GM23338 (cell line): ENCODE data around the gene COTL1. TPM values are rescaled to one million over a fixed set of nuclear protein-coding genes. Genes with fewer than 3 reads are reported as not detected.
A peak's percentile ranks its signal among the peaks of the same experiment; 100 is the strongest.

Experiments used
- ATAC-seq: fragments of 200-7000 bp; cut with Tn5 transposase; 3 replicates; pipeline ENCODE4 v1.9.1; 2020
- DNase-seq: peaks from one replicate; pipeline ENCODE4 v3.0.0-alpha.2; 2015; ENCODE audit warnings: low spot score
- H2AFZ ChIP-seq: fragments of 200-600 bp; sonication (generic); 2 replicates; pipeline ENCODE4 v1.8.0; 2016; ENCODE audit warnings: antibody characterized with exemption, mild to moderate bottlenecking, moderate library complexity
- H3F3A ChIP-seq: fragments of 200-600 bp; sonication (generic); replicated peaks from 2 replicates; pipeline ENCODE4 v1.8.0; 2017; ENCODE audit warnings: antibody characterized with exemption, mixed run types, low read depth
- H3K27ac ChIP-seq: fragments of 200-600 bp; sonication (generic); 2 replicates; pipeline ENCODE4 v1.6.1; 2016; ENCODE audit warnings: low read depth
- H3K27me3 ChIP-seq: fragments of 200-600 bp; sonication (generic); 2 replicates; pipeline ENCODE4 v1.8.0; 2016; ENCODE audit warnings: mild to moderate bottlenecking, mixed run types, moderate library complexity; ENCODE audit not compliant: insufficient read depth
- H3K36me3 ChIP-seq: fragments of 200-600 bp; sonication (generic); 2 replicates; pipeline ENCODE4 v1.8.0; 2016; ENCODE audit warnings: mild to moderate bottlenecking; ENCODE audit not compliant: insufficient read depth
- H3K4me1 ChIP-seq: fragments of 200-600 bp; sonication (generic); 2 replicates; pipeline ENCODE4 v1.8.0; 2016; ENCODE audit warnings: mild to moderate bottlenecking, moderate library complexity; ENCODE audit not compliant: insufficient read depth
- H3K4me2 ChIP-seq: fragments of 200-600 bp; sonication (generic); 2 replicates; pipeline ENCODE4 v1.7.1; 2017; ENCODE audit warnings: mixed run types
- H3K4me3 ChIP-seq: fragments of 200-600 bp; sonication (generic); 2 replicates; pipeline ENCODE4 v1.6.1; 2016; ENCODE audit warnings: mixed run types
- H3K79me2 ChIP-seq: fragments of 200-600 bp; sonication (generic); replicated peaks from 2 replicates; pipeline ENCODE4 v1.8.0; 2017; ENCODE audit warnings: mild to moderate bottlenecking; ENCODE audit not compliant: insufficient read depth
- H3K9me2 ChIP-seq: fragments of 200-600 bp; sonication (generic); 2 replicates; pipeline ENCODE4 v1.8.0; 2017; ENCODE audit not compliant: insufficient read depth
- H4K20me1 ChIP-seq: fragments of 200-600 bp; sonication (generic); replicated peaks from 2 replicates; pipeline ENCODE4 v1.8.0; 2017; ENCODE audit warnings: mild to moderate bottlenecking; ENCODE audit not compliant: insufficient read depth
- H3K27ac Mint-ChIP-seq: 2 replicates; pipeline ENCODE4 v1.8.0; 2020; ENCODE audit warnings: inconsistent platforms, mild to moderate bottlenecking, moderate library complexity, mixed read lengths
- H3K27me3 Mint-ChIP-seq: 3 replicates; pipeline ENCODE4 v1.8.0; 2022; ENCODE audit warnings: low read depth, mild to moderate bottlenecking, moderate library complexity, mixed read lengths, inconsistent platforms; ENCODE audit not compliant: insufficient read depth, poor library complexity
- H3K36me3 Mint-ChIP-seq: 3 replicates; pipeline ENCODE4 v1.8.0; 2021; ENCODE audit warnings: low read depth, mild to moderate bottlenecking, inconsistent platforms, moderate library complexity, mixed read lengths
- H3K4me1 Mint-ChIP-seq: 3 replicates; pipeline ENCODE4 v1.8.0; 2020; ENCODE audit warnings: mild to moderate bottlenecking, inconsistent platforms, mixed read lengths
- H3K4me3 Mint-ChIP-seq: 3 replicates; pipeline ENCODE4 v1.8.0; 2021; ENCODE audit warnings: moderate library complexity, mild to moderate bottlenecking, inconsistent platforms, mixed read lengths
- H3K9me3 Mint-ChIP-seq: 3 replicates; pipeline ENCODE4 v1.8.0; 2020; ENCODE audit warnings: moderate library complexity, mild to moderate bottlenecking, inconsistent platforms, mixed read lengths
- CREB1 ChIP-seq: fragments of 250-450 bp; sonication (Bioruptor Pico); IDR thresholded peaks from 2 replicates; pipeline ENCODE4 v1.5.0; 2020; ENCODE audit warnings: low read depth, mild to moderate bottlenecking, moderate library complexity
- EZH2 ChIP-seq: fragments of 200-600 bp; sonication (generic); IDR thresholded peaks from one replicate; pipeline ENCODE4 v1.8.0; 2017; ENCODE audit warnings: antibody characterized with exemption, mild to moderate bottlenecking, low read depth; ENCODE audit not compliant: unreplicated experiment
- EZH2phosphoT487 ChIP-seq: fragments of 200-600 bp; sonication (generic); IDR thresholded peaks from one replicate; pipeline ENCODE4 v1.8.1; 2018; ENCODE audit warnings: antibody characterized with exemption; ENCODE audit not compliant: unreplicated experiment
- JUNB ChIP-seq: IDR thresholded peaks from one replicate; pipeline ENCODE4 v1.6.1; 2016; ENCODE audit warnings: antibody characterized with exemption; ENCODE audit not compliant: unreplicated experiment
- NANOG ChIP-seq: IDR thresholded peaks from 2 replicates; pipeline ENCODE4 v1.6.1; 2016; ENCODE audit warnings: antibody characterized with exemption, borderline replicate concordance
- POLR2AphosphoS5 ChIP-seq: IDR thresholded peaks from 2 replicates; pipeline ENCODE4 v1.6.1; 2016; ENCODE audit warnings: antibody characterized with exemption, low read depth
- ZNF114 ChIP-seq: fragments of 250-450 bp; sonication (Bioruptor Pico); IDR thresholded peaks from 2 replicates; pipeline ENCODE4 v1.5.0; 2020; ENCODE audit warnings: mild to moderate bottlenecking, moderate library complexity
- ZNF331 ChIP-seq: fragments of 250-450 bp; sonication (Bioruptor Pico); IDR thresholded peaks from 2 replicates; pipeline ENCODE4 v1.5.0; 2020; ENCODE audit warnings: low read depth, mild to moderate bottlenecking, moderate library complexity
- polyA plus RNA-seq: library from polyadenylated mRNA; unstranded; fragments of >200 nt; fragmentation: Nextera tagmentation; extraction: Ambion mirVana; gene quantifications from 2 replicates; pipeline ENCODE4 v1.2.1, GENCODE V29; 2016
- total RNA-seq: library from RNA; depleted of rRNA; stranded (reverse); fragments of >200 nt; shearing (Covaris generic); gene quantifications from 2 replicates; pipeline ENCODE4 v1.2.3, GENCODE V29; 2014
- TF ChIP-seq, protein P1 (sequence below): IDR thresholded peaks from 2 replicates; pipeline ENCODE4 v1.6.1; 2016; ENCODE audit warnings: antibody characterized with exemption
- TF ChIP-seq, protein P2 (sequence below): IDR thresholded peaks from one replicate; pipeline ENCODE4 v1.6.1; 2018; ENCODE audit warnings: antibody characterized with exemption; ENCODE audit not compliant: unreplicated experiment
- TF ChIP-seq, protein P3 (sequence below), 2 experiments: fragments of 200-600 bp in 1 of 2; sonication (generic) in 1 of 2; conservative IDR thresholded peaks; 2 replicates each; pipeline versions ENCODE4 v1.5.1 to v1.6.1; 2016 to 2017; ENCODE audit warnings: antibody characterized with exemption in 2 of 2, low read depth in 2 of 2, mild to moderate bottlenecking in 2 of 2, moderate library complexity in 1 of 2

Gene COTL1
- total and polyA plus RNA-seq, 2 experiments from 2014 or later = 117 to 166 TPM

DNA sequence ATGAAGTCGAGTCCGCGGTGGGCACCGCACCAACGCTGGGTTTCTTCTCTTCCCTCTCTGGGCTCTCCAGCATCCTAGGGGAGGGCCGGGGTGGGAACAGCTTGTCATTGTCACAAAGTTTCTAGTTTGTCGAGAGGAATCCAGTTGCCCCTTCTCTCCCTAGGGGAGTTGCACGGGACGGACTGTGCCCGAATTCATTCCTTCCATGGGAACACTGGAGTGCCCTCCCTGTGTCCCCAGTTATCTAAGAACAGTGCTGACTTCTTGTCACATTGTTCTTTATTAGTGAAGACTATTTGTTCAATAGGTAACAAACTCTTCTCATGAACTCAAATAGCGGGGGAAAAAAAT, 31.6 kb upstream of the COTL1 start (continued):
- TF ChIP-seq ZNF331 = no peak
- TF ChIP-seq, protein P1, sequence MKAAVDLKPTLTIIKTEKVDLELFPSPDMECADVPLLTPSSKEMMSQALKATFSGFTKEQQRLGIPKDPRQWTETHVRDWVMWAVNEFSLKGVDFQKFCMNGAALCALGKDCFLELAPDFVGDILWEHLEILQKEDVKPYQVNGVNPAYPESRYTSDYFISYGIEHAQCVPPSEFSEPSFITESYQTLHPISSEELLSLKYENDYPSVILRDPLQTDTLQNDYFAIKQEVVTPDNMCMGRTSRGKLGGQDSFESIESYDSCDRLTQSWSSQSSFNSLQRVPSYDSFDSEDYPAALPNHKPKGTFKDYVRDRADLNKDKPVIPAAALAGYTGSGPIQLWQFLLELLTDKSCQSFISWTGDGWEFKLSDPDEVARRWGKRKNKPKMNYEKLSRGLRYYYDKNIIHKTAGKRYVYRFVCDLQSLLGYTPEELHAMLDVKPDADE = no peak
- no peak for TF ChIP-seq EZH2phosphoT487
- no peak for TF ChIP-seq CREB1 (CRISPR knock-in tag)
- no peak for TF ChIP-seq EZH2
- TF ChIP-seq, protein P2, sequence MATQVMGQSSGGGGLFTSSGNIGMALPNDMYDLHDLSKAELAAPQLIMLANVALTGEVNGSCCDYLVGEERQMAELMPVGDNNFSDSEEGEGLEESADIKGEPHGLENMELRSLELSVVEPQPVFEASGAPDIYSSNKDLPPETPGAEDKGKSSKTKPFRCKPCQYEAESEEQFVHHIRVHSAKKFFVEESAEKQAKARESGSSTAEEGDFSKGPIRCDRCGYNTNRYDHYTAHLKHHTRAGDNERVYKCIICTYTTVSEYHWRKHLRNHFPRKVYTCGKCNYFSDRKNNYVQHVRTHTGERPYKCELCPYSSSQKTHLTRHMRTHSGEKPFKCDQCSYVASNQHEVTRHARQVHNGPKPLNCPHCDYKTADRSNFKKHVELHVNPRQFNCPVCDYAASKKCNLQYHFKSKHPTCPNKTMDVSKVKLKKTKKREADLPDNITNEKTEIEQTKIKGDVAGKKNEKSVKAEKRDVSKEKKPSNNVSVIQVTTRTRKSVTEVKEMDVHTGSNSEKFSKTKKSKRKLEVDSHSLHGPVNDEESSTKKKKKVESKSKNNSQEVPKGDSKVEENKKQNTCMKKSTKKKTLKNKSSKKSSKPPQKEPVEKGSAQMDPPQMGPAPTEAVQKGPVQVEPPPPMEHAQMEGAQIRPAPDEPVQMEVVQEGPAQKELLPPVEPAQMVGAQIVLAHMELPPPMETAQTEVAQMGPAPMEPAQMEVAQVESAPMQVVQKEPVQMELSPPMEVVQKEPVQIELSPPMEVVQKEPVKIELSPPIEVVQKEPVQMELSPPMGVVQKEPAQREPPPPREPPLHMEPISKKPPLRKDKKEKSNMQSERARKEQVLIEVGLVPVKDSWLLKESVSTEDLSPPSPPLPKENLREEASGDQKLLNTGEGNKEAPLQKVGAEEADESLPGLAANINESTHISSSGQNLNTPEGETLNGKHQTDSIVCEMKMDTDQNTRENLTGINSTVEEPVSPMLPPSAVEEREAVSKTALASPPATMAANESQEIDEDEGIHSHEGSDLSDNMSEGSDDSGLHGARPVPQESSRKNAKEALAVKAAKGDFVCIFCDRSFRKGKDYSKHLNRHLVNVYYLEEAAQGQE = no peak
- TF ChIP-seq POLR2AphosphoS5 = no peak
- TF ChIP-seq NANOG = no peak

DNA sequence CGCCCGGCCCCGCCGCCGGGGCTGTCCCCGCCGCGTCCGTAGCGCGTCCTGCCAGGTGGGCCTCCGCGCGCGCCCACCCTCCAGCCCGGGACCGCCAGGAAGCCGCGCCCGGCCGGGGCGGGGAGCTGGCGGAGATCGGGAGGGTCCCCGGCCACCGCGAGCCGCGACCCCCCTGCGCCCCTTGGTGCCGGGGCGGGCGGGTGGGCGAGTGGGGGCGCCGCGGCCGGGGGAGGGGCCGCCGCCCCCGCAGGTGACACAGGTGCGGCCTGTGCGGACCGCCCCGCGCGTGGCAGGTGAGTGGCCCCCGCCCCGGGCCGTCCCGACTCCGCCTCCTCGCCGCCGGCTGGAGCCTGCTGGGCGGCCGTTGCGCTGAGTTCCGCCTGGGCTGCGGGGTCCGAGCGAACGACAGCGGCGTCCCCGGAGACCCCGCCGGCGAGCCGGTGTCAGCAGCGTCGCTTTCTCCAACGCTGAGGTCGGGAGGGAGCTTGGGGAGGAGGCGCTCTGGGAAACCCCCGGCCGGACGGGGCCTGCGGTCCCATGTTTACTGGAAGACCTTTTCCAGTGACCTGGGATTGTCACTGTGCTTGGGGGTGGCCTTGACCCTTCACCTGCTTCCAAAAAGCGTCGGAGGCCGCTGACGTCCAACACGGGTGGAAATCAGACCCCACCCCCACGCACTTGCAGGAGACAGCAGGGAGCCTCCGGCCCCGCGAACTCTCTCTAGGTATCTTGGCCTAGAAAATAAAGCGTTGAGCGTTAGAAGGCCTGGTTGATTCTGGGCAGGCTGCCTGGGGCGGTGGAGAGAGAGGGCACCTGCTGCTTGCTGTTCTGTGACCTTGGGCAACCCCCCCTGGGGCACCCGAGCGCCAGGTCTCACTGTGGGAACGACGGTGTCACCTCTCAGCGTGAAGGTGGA, 31.0 kb upstream of the COTL1 start:
- Mint-ChIP-seq H3K27ac (no peak overlapping the region), H3K27me3 (peaks cover 4% of the 10 kb centered on the region)
- TF ChIP-seq ZNF114 (no peak), EZH2 (no peak), POLR2AphosphoS5 (no peak), EZH2phosphoT487 (no peak), JUNB (no peak), CREB1 (CRISPR knock-in tag) (no peak), NANOG (no peak)
- TF ChIP-seq, protein P2 = no peak
- TF ChIP-seq, protein P1 = no peak
- TF ChIP-seq, protein P3, sequence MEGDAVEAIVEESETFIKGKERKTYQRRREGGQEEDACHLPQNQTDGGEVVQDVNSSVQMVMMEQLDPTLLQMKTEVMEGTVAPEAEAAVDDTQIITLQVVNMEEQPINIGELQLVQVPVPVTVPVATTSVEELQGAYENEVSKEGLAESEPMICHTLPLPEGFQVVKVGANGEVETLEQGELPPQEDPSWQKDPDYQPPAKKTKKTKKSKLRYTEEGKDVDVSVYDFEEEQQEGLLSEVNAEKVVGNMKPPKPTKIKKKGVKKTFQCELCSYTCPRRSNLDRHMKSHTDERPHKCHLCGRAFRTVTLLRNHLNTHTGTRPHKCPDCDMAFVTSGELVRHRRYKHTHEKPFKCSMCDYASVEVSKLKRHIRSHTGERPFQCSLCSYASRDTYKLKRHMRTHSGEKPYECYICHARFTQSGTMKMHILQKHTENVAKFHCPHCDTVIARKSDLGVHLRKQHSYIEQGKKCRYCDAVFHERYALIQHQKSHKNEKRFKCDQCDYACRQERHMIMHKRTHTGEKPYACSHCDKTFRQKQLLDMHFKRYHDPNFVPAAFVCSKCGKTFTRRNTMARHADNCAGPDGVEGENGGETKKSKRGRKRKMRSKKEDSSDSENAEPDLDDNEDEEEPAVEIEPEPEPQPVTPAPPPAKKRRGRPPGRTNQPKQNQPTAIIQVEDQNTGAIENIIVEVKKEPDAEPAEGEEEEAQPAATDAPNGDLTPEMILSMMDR (conservative IDR thresholded peaks at IDR 0.05; ENCODE audit: low read depth in 2 of 2) = no peak

More for the DNA sequence above, 31.0 kb upstream of the COTL1 start:
- no peaks in the 10 kb centered on the region for H3K9me3 Mint-ChIP-seq
- Histone ChIP-seq H3K27ac (no peak overlapping the region), H4K20me1 (no peaks in the 10 kb centered on the region; the same call in 1 of the 2 replicates), H3K4me1 (no peaks in the 10 kb centered on the region; the same call in 1 of the 2 replicates), H3F3A (peaks cover 8% of the 10 kb centered on the region), H3K36me3 (no peaks in the 10 kb centered on the region), H3K9me2 (no peaks in the 10 kb centered on the region), H3K27me3 (peaks cover 16% of the 10 kb centered on the region), H3K79me2 (no peaks in the 10 kb centered on the region), H3K4me3 (peak overlapping the region; percentile 82), H3K4me2 (peak overlapping the region; percentile 97), H2AFZ (no peak overlapping the region)
- H3K4me3 Mint-ChIP-seq = peak overlapping the region; percentile 73
- H3K36me3 Mint-ChIP-seq = peaks cover 14% of the 10 kb centered on the region
- ATAC-seq = peak; percentile 73
- peaks cover 8% of the 10 kb centered on the region; the same call in 2 of the 3 replicates for H3K4me1 Mint-ChIP-seq
- DNase-seq = peak; percentile 62
